Activated CD8-positive, alpha-beta memory T cell treated with anti-CD3 and anti-CD28 coated beads, Interleukin-2, amount 50 U/mL, for 4 hours (primary cell): ENCODE results near the gene ARID1B.
A peak's percentile ranks its signal among the peaks of the same experiment; 100 is the strongest.

Source experiments
- DNase-seq: peaks from one replicate; pipeline ENCODE4 v3.0.0-alpha.2; 2020

ARID1B gene

GRCh38 chr6:156946370-156946936, 169.3 kb downstream of the ARID1B start:
- no peak for DNase-seq

- DNase-seq, result no peak
These were observed 171.1 kb downstream of the ARID1B start for GRCh38 chr6:156948277-156948676.

- DNase-seq, result no peak
These were observed 171.6 kb downstream of the ARID1B start for GRCh38 chr6:156948807-156949206.

- no peak for DNase-seq
These were observed 172.2 kb downstream of the ARID1B start for GRCh38 chr6:156949376-156949775.

- DNase-seq, result no peak
These were observed 172.9 kb downstream of the ARID1B start for GRCh38 chr6:156950084-156950483.

GRCh38 chr6:156950531-156950930, 173.4 kb downstream of the ARID1B start:
- no peak for DNase-seq

GRCh38 chr6:156952401-156952800, 175.2 kb downstream of the ARID1B start:
- DNase-seq, result no peak

GRCh38 chr6:156953127-156953478, 175.9 kb downstream of the ARID1B start:
- DNase-seq, result no peak

- peak; percentile 29 for DNase-seq
These were observed 176.4 kb downstream of the ARID1B start for GRCh38 chr6:156953479-156954146.

GRCh38 chr6:156954191-156954590, 177.0 kb downstream of the ARID1B start:
- no peak for DNase-seq

- no peak for DNase-seq
These were observed 177.6 kb downstream of the ARID1B start for GRCh38 chr6:156954816-156955215.

- DNase-seq, result no peak
These were observed 178.5 kb downstream of the ARID1B start for GRCh38 chr6:156955494-156956183.

GRCh38 chr6:156956286-156956685, 179.1 kb downstream of the ARID1B start:
- DNase-seq, result no peak

- no peak for DNase-seq
These were observed 180.9 kb downstream of the ARID1B start for GRCh38 chr6:156957931-156958547.

- DNase-seq, result no peak
These were observed 183.3 kb downstream of the ARID1B start for GRCh38 chr6:156960525-156960924.

- DNase-seq, result no peak
These were observed 184.2 kb downstream of the ARID1B start for GRCh38 chr6:156961282-156961892.

- DNase-seq, result no peak
These were observed 186.8 kb downstream of the ARID1B start for GRCh38 chr6:156963712-156964700.

GRCh38 chr6:156967852-156968251, 190.7 kb downstream of the ARID1B start:
- no peak for DNase-seq

- no peak for DNase-seq
These were observed 192.1 kb downstream of the ARID1B start for GRCh38 chr6:156969233-156969632.

- no peak for DNase-seq
These were observed 193.5 kb downstream of the ARID1B start for GRCh38 chr6:156970595-156971112.

GRCh38 chr6:156971153-156971885, 194.1 kb downstream of the ARID1B start:
- DNase-seq, result no peak
